MM.1S (cell line): ENCODE data around the gene NFX1.

Experiments used
- EZH2 ChIP-seq: fragments of 300-600 bp; sonication (generic); optimal IDR thresholded peaks from 2 replicates; pipeline ENCODE3; 2017; ENCODE audit warnings: low read depth, mild to moderate bottlenecking, antibody characterized with exemption, low read length, mixed read lengths
- TF ChIP-seq, protein P1 (sequence below): fragments of 300-600 bp; sonication (generic); IDR thresholded peaks from 2 replicates; pipeline ENCODE4 v1.5.1; 2016; ENCODE audit warnings: antibody characterized with exemption, low read length, mixed read lengths

GRCh38 chr9:33294670-33295432 lies 4.5 kb downstream of the NFX1 start:
- TF ChIP-seq, protein P1, sequence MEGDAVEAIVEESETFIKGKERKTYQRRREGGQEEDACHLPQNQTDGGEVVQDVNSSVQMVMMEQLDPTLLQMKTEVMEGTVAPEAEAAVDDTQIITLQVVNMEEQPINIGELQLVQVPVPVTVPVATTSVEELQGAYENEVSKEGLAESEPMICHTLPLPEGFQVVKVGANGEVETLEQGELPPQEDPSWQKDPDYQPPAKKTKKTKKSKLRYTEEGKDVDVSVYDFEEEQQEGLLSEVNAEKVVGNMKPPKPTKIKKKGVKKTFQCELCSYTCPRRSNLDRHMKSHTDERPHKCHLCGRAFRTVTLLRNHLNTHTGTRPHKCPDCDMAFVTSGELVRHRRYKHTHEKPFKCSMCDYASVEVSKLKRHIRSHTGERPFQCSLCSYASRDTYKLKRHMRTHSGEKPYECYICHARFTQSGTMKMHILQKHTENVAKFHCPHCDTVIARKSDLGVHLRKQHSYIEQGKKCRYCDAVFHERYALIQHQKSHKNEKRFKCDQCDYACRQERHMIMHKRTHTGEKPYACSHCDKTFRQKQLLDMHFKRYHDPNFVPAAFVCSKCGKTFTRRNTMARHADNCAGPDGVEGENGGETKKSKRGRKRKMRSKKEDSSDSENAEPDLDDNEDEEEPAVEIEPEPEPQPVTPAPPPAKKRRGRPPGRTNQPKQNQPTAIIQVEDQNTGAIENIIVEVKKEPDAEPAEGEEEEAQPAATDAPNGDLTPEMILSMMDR = no peak
- no peak for TF ChIP-seq EZH2
